ENCODE measurements around the gene NTN4.

GRCh38 chr12:95700316-95700785, 90.2 kb downstream of the NTN4 start:
- TF ChIP-seq CTCF (IDR thresholded peaks at IDR 0.05; ENCODE audit: low read depth, low read length, poor library complexity, severe bottlenecking) = no peak
- TF ChIP-seq EZH2phosphoT487 (IDR thresholded peaks at IDR 0.05; ENCODE audit: borderline replicate concordance, low read length) = no peak

Measured in DOHH2 (cell line).